Stimulated activated CD8-positive, alpha-beta memory T cell treated with anti-CD3 and anti-CD28 coated beads, Interleukin-7, amount 100 ng/mL, for 1 hour (primary cell): ENCODE measurements around the gene SH3BGR.

ENCODE experiments used
- DNase-seq, 2 donors: peaks; one replicate each; pipeline ENCODE4 v3.0.0-alpha.2; 2020; ENCODE audit warnings: low read depth in 2 of 2

Gene SH3BGR

DNA sequence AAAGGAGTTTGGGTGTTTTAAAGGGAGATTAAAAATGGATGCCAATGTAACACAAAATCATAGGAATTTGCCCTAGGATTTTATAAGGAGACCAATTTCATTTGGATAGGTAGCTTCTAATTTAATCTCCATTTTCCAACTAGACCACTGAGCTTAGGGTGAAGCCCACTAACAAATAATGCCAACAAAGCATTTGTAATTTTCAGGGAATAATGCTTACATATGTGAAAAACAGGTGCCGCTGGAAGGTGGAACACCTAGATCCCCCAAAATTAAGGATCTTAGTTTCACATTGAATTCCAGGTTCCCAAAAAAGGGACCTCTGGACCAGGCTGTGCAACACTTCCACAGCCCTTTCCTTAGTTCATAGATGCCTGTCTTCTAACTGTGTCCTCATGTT is 94.8 kb downstream of the SH3BGR start:
- no peak for DNase-seq

- no peak for DNase-seq
Observed at GRCh38 chr21:39552856-39553255, 101.1 kb downstream of the SH3BGR start.

GRCh38 chr21:39553331-39553730 is 101.6 kb downstream of the SH3BGR start:
- DNase-seq, result no peak

DNA sequence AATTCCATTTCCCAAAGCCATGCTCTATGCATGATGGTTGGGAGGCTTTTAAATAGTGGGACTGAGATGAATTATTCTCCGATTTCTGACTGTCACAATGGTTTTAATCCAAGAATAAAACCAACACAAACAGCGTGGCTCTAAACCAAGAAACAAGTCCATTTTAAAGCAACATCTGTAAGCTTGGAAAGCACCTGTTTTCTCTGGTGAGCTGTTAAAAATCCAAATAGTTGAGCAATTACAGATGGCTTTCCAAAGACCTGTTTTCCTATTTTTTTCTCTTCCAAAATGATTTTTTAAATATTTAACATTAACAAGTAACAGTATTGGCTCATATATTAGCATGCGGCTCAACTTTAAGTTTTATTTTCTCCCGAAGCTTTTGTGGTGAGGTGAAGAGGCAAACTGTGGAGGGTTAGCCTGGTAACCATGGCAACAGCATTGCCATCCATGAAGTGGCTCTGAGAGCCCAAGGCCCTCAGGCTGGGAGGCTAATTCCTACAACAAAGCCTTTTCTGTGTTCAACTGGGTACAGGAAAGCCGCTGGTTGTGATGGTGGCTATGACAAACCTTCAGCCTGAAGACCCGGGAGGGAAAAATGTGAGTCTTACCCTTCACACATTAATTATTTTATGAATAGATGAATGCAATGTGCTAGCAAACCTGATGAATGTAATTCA is 104.3 kb downstream of the SH3BGR start:
- no peak for DNase-seq

GRCh38 chr21:39559511-39559910 is 107.7 kb downstream of the SH3BGR start:
- no peak for DNase-seq

- no peak for DNase-seq
Observed at GRCh38 chr21:39561140-39561539, 109.4 kb downstream of the SH3BGR start.

- no peak for DNase-seq
Observed at GRCh38 chr21:39562791-39563770, 111.3 kb downstream of the SH3BGR start.

DNA sequence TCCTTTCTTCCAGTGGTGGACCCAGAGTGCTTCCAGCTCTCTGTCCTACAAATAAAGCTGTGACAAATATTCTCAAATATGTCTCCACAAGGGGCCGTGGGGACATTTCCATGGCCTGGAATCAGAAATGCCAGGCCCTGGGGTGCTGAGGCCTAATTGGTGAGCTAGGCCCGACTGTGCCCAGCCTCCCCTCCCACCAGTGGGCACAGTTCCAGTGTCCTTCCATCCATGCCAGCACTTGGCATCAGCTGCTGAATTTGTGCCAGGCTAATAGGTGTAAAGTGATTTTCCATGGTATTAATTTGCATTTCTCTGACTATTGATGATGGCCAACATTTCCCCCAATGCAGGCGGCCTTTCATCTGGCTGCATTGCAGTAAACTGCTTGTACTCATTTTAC is 112.4 kb downstream of the SH3BGR start:
- DNase-seq, result no peak
